CD4-positive, alpha-beta T cell (primary cell): Measurements from ENCODE around the gene LHX6. TPM values are rescaled to one million over a fixed set of nuclear protein-coding genes. Genes with fewer than 3 reads are reported as not detected.
A peak's percentile ranks its signal among the peaks of the same experiment; 100 is the strongest.

Experiments used
- ATAC-seq: fragments of 200-7000 bp; cut with Tn5 transposase; one replicate; pipeline ENCODE4 v1.10.0; 2022; ENCODE audit warnings: mild to moderate bottlenecking; ENCODE audit not compliant: poor library complexity
- CTCF ChIA-PET: fragments of 350-600 bp; sonication (Branson Sonifier 250); formaldehyde crosslinking; loops from one replicate; lab custom pipeline; 2021; ENCODE audit warnings: antibody characterized with exemption, inconsistent platforms; lab: Charles Lee
- POLR2A ChIA-PET: fragments of 350-600 bp; sonication (Branson Sonifier 250); formaldehyde crosslinking; loops from one replicate; lab custom pipeline; 2021; ENCODE audit warnings: antibody characterized with exemption, inconsistent platforms; lab: Charles Lee
- DNase-seq, 14 experiments: peaks; one replicate each; pipeline ENCODE4 v3.0.0-alpha.2; 2013 to 2020; ENCODE audit warnings: mixed read lengths in 2 of 14
- H3K27ac ChIP-seq, 2 donors: one replicate each; pipeline versions ENCODE4 v1.5.1 to v1.7.0; 2013; ENCODE audit warnings: low read length in 2 of 2, low read depth in 1 of 2, mild to moderate bottlenecking in 1 of 2
- H3K27me3 ChIP-seq, 2 experiments: 1 replicate in 1 of 2; 2 replicates in 1 of 2; pipeline versions ENCODE4 v1.6.1 to v1.7.0; 2013; ENCODE audit warnings: low read length in 2 of 2, control low read depth in 1 of 2, mild to moderate bottlenecking in 1 of 2, moderate library complexity in 1 of 2; ENCODE audit not compliant: insufficient read depth in 2 of 2, control insufficient read depth in 1 of 2
- H3K36me3 ChIP-seq: one replicate; pipeline ENCODE4 v1.6.1; 2013; ENCODE audit warnings: low read length, control low read depth; ENCODE audit not compliant: insufficient read depth
- H3K4me1 ChIP-seq: one replicate; pipeline ENCODE4 v1.6.1; 2013; ENCODE audit warnings: low read length, control low read depth; ENCODE audit not compliant: insufficient read depth
- H3K4me3 ChIP-seq: one replicate; pipeline ENCODE4 v1.5.1; 2013; ENCODE audit warnings: mild to moderate bottlenecking, low read length, moderate library complexity
- H3K9me3 ChIP-seq, 2 experiments: 1 replicate in 1 of 2; 2 replicates in 1 of 2; pipeline versions ENCODE4 v1.6.1 to v1.7.0; 2013; ENCODE audit warnings: low read length in 2 of 2, mild to moderate bottlenecking in 2 of 2, control low read depth in 1 of 2, moderate library complexity in 1 of 2; ENCODE audit not compliant: control insufficient read depth in 1 of 2, insufficient read depth in 1 of 2
- H3K27ac Mint-ChIP-seq: one replicate; pipeline ENCODE4 v1.8.0; 2020; ENCODE audit warnings: mixed read lengths
- H3K27me3 Mint-ChIP-seq: one replicate; pipeline ENCODE4 v1.8.0; 2021; ENCODE audit warnings: mixed read lengths
- H3K36me3 Mint-ChIP-seq: one replicate; pipeline ENCODE4 v1.8.0; 2021; ENCODE audit warnings: low read depth, mixed read lengths
- H3K4me1 Mint-ChIP-seq: one replicate; pipeline ENCODE4 v1.8.0; 2021; ENCODE audit warnings: low read depth, mixed read lengths
- H3K4me3 Mint-ChIP-seq: one replicate; pipeline ENCODE4 v1.8.0; 2020; ENCODE audit warnings: mild to moderate bottlenecking, mixed read lengths
- H3K9me3 Mint-ChIP-seq: one replicate; pipeline ENCODE4 v1.8.0; 2020; ENCODE audit warnings: mixed read lengths
- CTCF ChIP-seq: fragments of 200-600 bp; IDR thresholded peaks from one replicate; pipeline ENCODE4 v1.8.0; 2022; ENCODE audit warnings: antibody characterized with exemption, mild to moderate bottlenecking
- intact Hi-C, 2 experiments: fragments of 100-400 bp; cut with DNase I in 1 of 2; cut with micrococcal nuclease in 1 of 2; formaldehyde crosslinking; loops; one replicate each; pipeline versions ENCODE4 v1.15.1 to v1.9.0; 2023 to 2025; cut with DNase I, micrococcal nuclease
- total RNA-seq, 174 experiments: library from RNA in 2 of 174; stranded (reverse) in 2 of 174; gene quantifications; one replicate each; pipeline ENCODE4 v1.2.3 and lab custom pipeline; 2021 to 2026

Gene LHX6
- total RNA-seq, 2 experiments from 2014 or later = not detected

- H3K9me3 ChIP-seq = peaks cover 0 to 33% of the 10 kb centered on the region in 2 experiments
- DNase-seq = peak in 1 of 14 experiments; percentile 30
- ATAC-seq = no peak
- H3K27me3 ChIP-seq = peaks cover 68 to 78% of the 10 kb centered on the region in 2 experiments
- Mint-ChIP-seq H3K4me1 (peaks cover 28% of the 10 kb centered on the region), H3K27me3 (peaks cover 99% of the 10 kb centered on the region), H3K36me3 (no peaks in the 10 kb centered on the region), H3K4me3 (peak overlapping the region; percentile 58), H3K27ac (no peak overlapping the region), H3K9me3 (no peaks in the 10 kb centered on the region)
- CTCF ChIA-PET = no interaction called here
- TF ChIP-seq CTCF = no peak
- intact Hi-C loops = no loop called here
- no peaks in the 10 kb centered on the region for H3K36me3 ChIP-seq
- peaks cover 29% of the 10 kb centered on the region for H3K4me1 ChIP-seq
- POLR2A ChIA-PET = no interaction called here
- peak overlapping the region; percentile 30 for H3K4me3 ChIP-seq
- no peak overlapping the region for H3K27ac ChIP-seq
Observed at GRCh38 chr9:122218935-122219855, 9.6 kb downstream of the LHX6 start.

- POLR2A ChIA-PET = no interaction called here
- Histone ChIP-seq H3K9me3 (peaks cover 0 to 38% of the 10 kb centered on the region in 2 experiments), H3K4me3 (no peak overlapping the region), H3K27me3 (peaks cover 67 to 76% of the 10 kb centered on the region in 2 experiments), H3K27ac (no peak overlapping the region), H3K4me1 (peaks cover 35% of the 10 kb centered on the region), H3K36me3 (no peaks in the 10 kb centered on the region)
- ATAC-seq = no peak
- H3K4me1 Mint-ChIP-seq = peaks cover 28% of the 10 kb centered on the region
- CTCF ChIA-PET = no interaction called here
- intact Hi-C loops = no loop called here
- DNase-seq = peak in 1 of 14 experiments; percentile 5
- TF ChIP-seq CTCF = no peak
- no peaks in the 10 kb centered on the region for H3K36me3 Mint-ChIP-seq
- H3K9me3 Mint-ChIP-seq = no peaks in the 10 kb centered on the region
- peak overlapping the region; percentile 22 for H3K4me3 Mint-ChIP-seq
- peaks cover 94% of the 10 kb centered on the region for H3K27me3 Mint-ChIP-seq
- no peak overlapping the region for H3K27ac Mint-ChIP-seq
Observed at GRCh38 chr9:122218071-122218934, 10.5 kb downstream of the LHX6 start.

GRCh38 chr9:122217640-122218039, 11.1 kb downstream of the LHX6 start:
- CTCF ChIA-PET = no interaction called here
- Mint-ChIP-seq H3K9me3 (no peaks in the 10 kb centered on the region), H3K27me3 (peaks cover 94% of the 10 kb centered on the region), H3K27ac (no peak overlapping the region), H3K4me3 (no peak overlapping the region), H3K4me1 (peaks cover 28% of the 10 kb centered on the region), H3K36me3 (no peaks in the 10 kb centered on the region)
- ATAC-seq (no peak), DNase-seq (no peak)
- no peak for TF ChIP-seq CTCF
- H3K4me1 ChIP-seq = peaks cover 39% of the 10 kb centered on the region
- no peak overlapping the region for H3K4me3 ChIP-seq
- H3K27ac ChIP-seq = no peak overlapping the region
- H3K27me3 ChIP-seq = peaks cover 70 to 77% of the 10 kb centered on the region in 2 experiments
- no peaks in the 10 kb centered on the region for H3K36me3 ChIP-seq
- intact Hi-C loops = no loop called here
- POLR2A ChIA-PET = no interaction called here
- peaks cover 0 to 41% of the 10 kb centered on the region in 2 experiments for H3K9me3 ChIP-seq
